ENCODE results near the gene LMX1A. TPM values are rescaled to one million over a fixed set of nuclear protein-coding genes. Genes with fewer than 3 reads are reported as not detected.

The LMX1A gene
- total RNA-seq, 2 donors from 2014 or later = 0.64 to 0.73 TPM

DNA sequence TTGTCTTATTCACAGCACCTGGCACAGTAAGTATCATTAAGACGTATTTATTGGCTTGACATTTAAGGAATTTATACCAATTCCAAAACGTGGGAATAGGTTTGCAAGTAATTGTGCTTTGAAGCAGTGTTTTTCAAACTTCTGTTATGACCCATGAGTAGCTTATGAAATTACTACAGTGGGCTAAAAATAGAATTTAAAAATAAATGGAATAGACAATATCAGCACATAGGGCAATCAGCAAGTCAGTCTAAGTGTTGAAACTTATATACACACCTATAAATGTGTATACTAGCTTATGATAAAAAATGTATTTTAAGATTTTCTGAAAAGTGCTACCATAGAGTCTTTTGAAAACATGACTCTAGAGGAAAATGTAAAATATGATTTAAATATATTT, 116.6 kb downstream of the LMX1A start:
- no peak for ATAC-seq
- intact Hi-C loops (cut with DNase I, micrococcal nuclease) = no loop called here
- DNase-seq = no peak

DNA sequence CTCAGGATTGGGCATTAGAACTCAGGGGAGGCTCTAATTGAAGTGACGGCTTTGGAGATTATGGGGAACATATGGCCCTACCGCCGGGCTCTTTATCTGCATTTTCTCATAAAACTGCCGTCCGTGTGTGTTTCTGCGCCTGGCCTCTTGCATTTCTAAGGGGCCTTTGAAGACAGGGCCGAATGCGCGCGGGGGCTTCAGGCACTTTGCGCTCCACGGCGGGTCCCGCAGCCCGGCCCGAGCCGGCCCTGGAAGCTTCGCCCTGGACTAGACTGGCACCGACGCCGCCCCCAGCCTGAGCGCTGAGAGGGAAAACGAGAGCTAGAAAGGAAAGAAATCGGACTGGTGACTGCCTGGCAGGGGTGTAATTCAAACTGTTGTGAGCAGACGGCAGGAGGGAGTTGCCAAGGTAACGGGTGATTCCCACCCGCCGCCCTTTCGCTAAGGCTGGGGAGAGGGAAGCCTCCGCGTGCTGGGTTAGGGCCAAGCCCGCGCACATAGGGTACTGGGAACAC, 120.7 kb downstream of the LMX1A start:
- intact Hi-C loops (cut with DNase I, micrococcal nuclease) = no loop called here
- ATAC-seq = no peak
- no peak for DNase-seq

DNA sequence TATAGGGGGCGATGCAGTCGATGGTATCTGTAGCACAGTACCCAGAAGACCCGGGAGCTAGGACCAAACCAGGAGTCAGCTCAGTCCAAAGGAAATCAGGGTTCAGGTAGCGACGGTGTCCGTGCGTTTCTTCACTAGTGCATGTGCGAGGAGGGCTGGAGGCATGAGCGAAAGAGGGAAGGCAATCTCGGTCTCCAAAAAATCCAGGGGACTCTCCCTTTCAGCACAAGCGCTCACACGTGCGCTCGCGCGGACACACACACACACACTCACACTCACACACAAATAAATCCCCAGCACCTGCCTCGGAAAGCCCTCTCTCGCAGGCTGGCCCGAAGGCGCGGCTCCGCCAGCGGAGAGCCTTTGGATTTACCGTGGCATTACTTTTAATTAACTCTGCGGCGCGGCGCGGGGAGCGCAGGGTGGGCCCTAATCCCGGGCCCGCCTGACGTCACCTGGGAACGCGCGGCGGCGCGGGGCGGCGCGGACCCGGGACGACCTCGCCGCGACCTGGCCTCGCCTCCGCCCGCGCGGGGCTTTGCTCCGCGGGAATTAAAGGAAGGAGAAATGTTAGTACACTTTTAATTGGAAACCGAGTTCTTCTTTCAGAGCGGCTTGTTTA, 121.2 kb downstream of the LMX1A start:
- ATAC-seq = peak; percentile 26
- intact Hi-C loops (cut with DNase I, micrococcal nuclease) = no loop called here
- DNase-seq = peak in 1 of 2 donors; percentile 6

GRCh38 chr1:165234149-165234548, 122.4 kb downstream of the LMX1A start:
- DNase-seq (no peak), ATAC-seq (no peak)
- intact Hi-C loops (cut with DNase I, micrococcal nuclease) = no loop called here

- ATAC-seq = no peak
- intact Hi-C loops (cut with DNase I, micrococcal nuclease) = no loop called here
Observed at GRCh38 chr1:165228676-165229075, 127.8 kb downstream of the LMX1A start.

DNA sequence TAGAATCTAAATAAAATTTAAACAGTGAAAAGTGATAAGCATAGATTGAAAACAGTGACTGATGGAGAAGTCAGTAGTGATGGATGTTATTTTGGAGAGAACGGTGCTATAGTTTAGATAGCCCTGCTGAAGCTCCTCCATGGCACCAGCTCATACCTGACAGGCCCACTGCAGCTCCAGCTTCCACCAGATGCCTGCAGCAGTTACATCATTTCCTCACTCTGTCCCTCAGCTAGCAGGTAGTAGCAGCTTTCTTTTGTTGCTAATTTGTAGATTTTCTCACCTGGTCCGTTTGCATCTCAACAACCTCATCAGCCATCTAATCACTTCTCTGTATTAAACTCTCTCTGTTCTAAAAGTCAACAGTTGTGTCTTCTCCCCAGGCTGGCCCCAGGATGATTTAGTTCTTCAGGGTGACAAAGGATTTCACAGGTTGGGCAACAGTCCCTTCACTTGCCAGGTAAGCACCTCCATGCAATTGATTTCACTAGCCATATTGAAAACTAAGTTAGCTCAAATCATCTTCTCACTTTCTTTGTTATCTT, 128.3 kb downstream of the LMX1A start:
- intact Hi-C loops (cut with DNase I, micrococcal nuclease) = no loop called here

More at GRCh38 chr1:165228676-165229075, 127.8 kb downstream of the LMX1A start:
- no peak for DNase-seq

DNA sequence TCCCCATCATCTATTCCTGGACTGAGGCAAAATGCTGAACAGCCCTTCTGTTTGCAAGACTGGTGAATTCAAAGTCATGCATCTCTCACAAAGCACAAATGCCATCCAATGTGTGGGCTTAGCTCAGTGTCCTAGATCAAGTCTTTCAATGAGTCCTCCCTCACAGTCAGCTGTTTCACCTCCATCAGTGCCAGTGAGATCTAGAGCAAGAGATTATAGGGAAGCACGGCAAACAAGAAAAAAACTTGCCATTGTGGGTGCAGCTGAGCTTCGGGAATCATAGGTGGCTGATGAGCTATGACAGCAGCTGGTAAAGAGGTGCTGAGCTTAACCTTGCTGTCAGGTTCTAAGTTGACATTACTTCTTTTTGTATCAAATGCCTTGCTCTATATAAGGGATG, 130.2 kb downstream of the LMX1A start:
- no peak for ATAC-seq
- intact Hi-C loops (cut with DNase I, micrococcal nuclease) = no loop called here
- no peak for DNase-seq

More for the DNA sequence above, 128.3 kb downstream of the LMX1A start:
- no peak for DNase-seq
- ATAC-seq = no peak

DNA sequence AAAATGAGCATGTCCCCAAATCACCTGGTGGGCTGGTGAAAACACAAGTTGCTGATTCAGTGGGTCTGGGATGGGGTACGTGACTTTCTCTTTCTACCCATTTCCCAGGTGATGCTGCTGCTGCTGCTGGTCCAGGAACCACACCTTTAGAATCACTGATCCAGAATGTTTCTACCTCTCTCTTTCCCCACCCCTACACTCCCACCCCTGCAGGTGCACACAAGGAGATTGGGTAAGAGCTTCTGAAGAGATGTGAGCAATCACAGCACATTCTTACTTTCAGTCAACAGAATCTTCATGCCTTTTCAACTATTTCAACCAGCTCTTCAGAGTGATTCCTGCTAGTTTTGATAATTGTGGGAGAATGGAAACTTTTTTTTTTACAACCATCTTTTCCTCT, 130.9 kb downstream of the LMX1A start:
- intact Hi-C loops (cut with DNase I, micrococcal nuclease) = no loop called here
- ATAC-seq (no peak), DNase-seq (no peak)

GRCh38 chr1:165225062-165225461, 131.5 kb downstream of the LMX1A start:
- intact Hi-C loops (cut with DNase I, micrococcal nuclease) = no loop called here
- ATAC-seq (no peak), DNase-seq (no peak)

- intact Hi-C loops (cut with DNase I, micrococcal nuclease) = no loop called here
- DNase-seq = no peak
- ATAC-seq = no peak
Observed at GRCh38 chr1:165224504-165224903, 132.0 kb downstream of the LMX1A start.

DNA sequence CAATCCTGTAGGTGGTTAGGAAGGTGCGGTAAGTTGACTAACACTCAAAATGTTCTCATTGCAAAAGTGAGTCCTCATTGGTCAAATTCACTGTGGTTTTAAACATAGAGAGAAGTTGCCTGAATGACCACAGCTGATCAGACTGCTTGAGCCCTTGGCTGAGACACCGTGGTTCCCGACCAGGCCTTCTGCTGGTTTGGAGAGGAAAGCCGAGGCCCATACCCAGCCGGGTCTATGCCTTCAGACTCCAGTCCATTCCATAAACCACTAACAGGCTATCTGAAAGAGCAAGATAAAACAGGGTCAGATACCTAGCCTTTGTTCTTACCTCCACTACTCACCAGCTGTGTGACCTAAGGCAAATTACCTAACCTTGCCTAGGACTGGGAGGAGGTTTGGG, 133.9 kb downstream of the LMX1A start:
- no peak for ATAC-seq
- intact Hi-C loops (cut with DNase I, micrococcal nuclease) = no loop called here
- DNase-seq = no peak

DNA sequence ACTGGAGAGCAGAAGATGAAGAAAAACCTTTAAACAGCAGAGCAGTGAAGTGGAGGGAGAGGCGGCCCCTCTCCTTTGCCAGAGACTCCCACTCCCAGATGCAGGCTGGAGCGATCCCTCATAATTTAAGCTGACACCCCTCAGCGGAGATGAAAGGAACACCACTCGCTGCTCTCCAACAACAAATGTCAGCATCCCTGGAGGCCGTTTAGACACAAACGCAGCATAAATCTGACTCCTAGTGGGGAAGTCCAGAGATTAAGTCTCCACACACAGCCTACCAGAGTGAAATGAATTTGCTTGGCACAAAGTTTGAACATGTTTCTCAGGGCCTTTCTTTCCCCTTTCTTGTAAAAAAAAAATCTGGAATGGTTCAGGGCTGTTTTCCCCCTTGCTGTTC, 137.8 kb downstream of the LMX1A start:
- ATAC-seq = no peak
- intact Hi-C loops (cut with DNase I, micrococcal nuclease) = no loop called here
- DNase-seq = no peak

DNA sequence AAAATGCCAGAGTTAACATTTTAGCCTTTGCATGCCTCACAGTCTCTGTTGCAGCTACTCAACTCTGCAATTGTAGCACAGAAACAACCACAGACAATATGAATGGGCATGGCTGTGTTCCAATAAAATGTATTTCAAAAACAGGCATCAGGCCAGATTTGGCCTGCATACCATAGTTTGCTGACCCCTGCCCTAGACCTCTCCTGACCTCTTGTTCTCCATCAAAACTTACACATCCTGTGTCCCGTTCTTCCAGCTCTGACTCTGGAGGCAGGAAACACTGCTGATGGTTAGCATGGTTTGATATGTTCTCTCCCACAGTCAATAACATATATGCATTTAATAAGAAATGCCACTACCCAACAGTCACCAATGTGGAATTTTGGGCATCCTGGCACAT, 138.6 kb downstream of the LMX1A start:
- DNase-seq = no peak
- ATAC-seq = no peak
- intact Hi-C loops (cut with DNase I, micrococcal nuclease) = no loop called here

- ATAC-seq (no peak), DNase-seq (no peak)
- intact Hi-C loops (cut with DNase I, micrococcal nuclease) = no loop called here
Observed at GRCh38 chr1:165216254-165216653, 140.3 kb downstream of the LMX1A start.

GRCh38 chr1:165215676-165216075, 140.8 kb downstream of the LMX1A start:
- DNase-seq (no peak), ATAC-seq (no peak)
- intact Hi-C loops (cut with DNase I, micrococcal nuclease) = no loop called here

- DNase-seq (no peak), ATAC-seq (no peak)
- intact Hi-C loops (cut with DNase I, micrococcal nuclease) = no loop called here
Observed at GRCh38 chr1:165212229-165212628, 144.3 kb downstream of the LMX1A start.

- ATAC-seq (no peak), DNase-seq (peak in 1 of 2 donors; percentile 6)
- intact Hi-C loops (cut with DNase I, micrococcal nuclease) = no loop called here
Observed at GRCh38 chr1:165207853-165208515, 148.5 kb downstream of the LMX1A start.

GRCh38 chr1:165205145-165205544, 151.4 kb downstream of the LMX1A start:
- ATAC-seq = no peak
- intact Hi-C loops (cut with DNase I, micrococcal nuclease) = no loop called here
- DNase-seq = no peak

DNA sequence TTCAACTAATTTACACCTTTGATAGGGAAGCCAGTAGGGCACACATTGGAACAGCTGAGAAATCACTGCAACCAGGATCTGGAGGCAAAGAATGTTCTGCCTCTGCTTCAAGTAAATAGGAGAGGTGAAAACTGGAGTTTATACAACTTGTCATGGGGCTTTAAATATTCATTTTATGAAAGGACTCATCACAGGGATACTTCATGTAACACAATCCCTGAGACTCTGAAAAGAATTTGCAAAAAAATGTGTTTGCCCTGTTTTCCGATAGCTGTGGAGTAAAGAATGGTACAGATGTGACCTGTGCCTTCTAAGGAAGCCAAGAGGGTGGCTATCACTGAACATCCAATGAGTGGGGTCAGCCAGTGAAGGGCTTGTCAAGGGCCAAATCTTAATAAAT, 152.0 kb downstream of the LMX1A start:
- no peak for ATAC-seq

DNA sequence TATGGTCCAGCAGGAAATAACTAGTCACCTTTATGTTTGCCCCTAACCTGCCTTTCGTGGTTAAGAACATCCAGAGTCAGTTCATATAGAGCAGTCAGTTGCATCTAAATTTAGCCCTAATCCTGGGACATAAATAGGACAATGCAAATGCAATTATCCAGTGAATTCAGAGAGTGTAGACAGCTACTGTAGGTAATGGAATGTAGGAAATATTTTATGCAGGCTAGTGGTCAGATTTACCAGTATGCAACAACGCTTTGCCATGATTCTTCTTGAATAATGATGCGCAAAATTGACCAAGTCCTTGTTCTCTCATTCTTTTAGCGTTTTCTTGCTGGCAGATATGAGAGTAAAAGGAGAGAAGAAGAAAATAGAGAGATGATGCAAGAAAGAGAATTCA, 165.4 kb downstream of the LMX1A start:
- intact Hi-C loops (cut with DNase I, micrococcal nuclease) = no loop called here

More for the DNA sequence above, 152.0 kb downstream of the LMX1A start:
- DNase-seq = no peak
- intact Hi-C loops (cut with DNase I, micrococcal nuclease) = no loop called here

More for the DNA sequence above, 165.4 kb downstream of the LMX1A start:
- DNase-seq (no peak), ATAC-seq (no peak)
